GM18508 (cell line): ENCODE data around the gene TRAPPC3.

Experiments used
- ATAC-seq: cut with Tn5 transposase; IDR thresholded peaks from one replicate; pipeline ENCODE4 v1.9.1; 2021; ENCODE audit warnings: moderate number of reproducible peaks; ENCODE audit not compliant: insufficient read depth, unreplicated experiment

The TRAPPC3 gene

DNA sequence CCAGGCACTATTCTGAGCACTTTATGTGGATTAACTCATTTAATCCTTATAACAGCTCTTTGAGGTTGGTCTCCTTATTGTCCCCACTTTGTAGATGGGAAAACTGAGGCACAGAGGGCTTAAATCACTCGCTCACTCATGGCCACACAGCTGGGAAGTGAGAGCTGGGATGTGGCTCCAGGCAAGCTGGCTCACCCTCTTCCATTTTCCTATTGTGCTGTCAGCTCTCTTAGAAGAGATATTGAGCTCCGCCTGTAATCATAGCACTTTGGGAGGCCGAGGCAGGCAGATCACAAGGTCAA is 20.4 kb downstream of the TRAPPC3 start:
- ATAC-seq, result no peak

DNA sequence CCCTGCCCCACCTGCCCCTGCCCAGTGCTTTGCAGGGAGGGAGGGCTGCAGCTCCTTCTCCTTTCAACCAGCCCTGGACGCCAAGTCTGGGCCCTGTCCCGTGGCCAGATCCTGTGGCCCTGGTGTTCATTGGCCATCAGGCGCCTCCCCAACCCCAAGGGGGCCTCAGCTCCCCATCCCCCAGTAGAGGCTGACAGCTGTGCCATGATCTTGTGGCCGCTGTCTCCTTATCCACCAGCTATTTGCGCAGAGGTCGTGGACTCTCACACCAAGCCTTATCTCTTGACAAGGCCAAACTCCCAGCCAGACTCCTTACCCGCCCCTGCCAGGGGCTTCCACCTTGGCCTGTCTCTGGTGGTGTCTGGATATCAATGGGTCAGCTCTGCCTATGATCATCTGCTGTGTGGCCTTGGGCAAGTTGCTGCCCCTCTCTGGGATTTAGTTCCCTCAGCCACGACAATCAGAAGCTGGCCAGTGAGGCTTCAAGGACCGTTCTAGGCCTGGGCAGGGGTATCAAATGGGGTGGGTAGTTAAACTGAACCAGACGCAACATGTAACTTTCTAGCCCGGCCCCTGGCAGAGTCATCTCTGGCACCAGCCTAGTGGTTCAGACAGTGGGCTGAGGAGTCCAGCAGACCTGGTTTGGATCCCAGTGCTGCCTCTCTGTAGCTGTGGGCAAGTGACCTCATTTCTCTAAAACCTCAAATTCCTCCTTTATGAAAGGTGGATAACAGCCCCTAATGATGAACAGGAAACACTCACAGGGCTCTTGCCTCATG is 21.0 kb downstream of the TRAPPC3 start:
- ATAC-seq, result no peak

DNA sequence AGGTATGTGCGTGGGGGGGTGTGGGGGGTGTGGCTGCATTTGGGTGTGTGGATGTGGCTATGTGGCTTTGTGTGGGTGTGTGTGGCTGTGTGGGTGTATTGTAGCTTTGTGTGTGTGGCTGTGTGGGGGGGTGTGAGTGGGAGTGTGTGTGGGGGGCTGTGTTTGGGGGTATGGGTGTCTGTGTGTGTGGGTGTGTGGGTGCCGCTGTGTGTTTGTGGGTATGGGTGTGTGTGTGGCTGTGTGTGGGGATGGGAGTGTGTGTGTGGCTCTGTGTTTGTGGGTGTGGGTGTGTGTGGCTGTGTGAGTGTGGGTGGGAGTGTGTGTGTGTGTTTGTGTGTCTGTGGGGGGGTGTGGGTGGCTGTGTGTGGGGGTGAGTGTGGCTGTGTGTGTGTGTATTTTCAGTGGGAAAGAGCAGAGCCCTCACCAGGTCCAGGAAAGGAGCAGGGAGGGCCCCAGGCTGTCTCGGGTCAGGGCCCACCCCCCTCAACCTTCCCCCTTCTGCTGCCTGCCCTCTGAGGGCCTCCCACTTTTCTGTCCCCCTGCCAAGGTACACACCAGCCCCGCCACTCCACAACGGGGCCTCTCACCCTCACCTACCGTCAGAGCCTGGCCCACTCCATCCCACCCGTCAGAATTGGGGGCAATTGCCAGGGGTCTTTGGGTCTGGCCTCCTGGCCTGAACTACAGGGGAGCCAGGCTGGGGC is 22.3 kb downstream of the TRAPPC3 start:
- no peak for ATAC-seq

DNA sequence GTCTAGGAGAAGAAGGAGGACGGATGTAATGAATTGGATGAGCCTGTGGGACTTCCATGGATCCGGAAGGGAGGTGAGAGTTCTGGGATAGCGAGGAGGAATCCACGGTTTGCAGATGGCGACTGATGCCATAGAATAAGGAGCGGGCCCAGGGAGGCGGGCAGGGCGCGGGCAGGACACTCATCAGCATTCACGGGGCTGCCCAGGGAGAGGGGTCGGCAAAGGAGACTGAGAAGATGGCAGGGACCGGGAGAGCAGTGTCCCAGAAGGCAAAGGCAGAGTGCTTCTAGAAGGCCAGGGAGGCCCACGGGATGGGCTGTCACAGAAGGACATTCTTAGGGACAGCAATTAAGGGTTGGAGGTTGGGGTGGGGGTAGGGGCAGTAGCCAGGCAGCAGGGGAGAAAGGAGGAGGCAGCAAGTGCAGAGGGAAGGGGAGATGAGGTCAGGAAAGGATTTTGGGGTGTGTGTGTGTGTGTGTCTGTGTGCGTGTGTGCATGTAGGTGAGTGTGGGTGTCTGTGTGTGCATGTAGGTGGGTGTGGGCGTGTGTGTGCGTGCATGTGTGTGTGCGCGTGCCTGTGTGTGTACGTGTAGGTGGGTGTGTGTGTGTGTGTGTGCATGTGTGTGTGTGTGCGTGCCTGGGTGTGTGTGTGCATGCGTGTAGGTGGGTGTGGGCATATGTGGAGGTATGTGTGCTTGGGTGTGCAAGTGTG is 23.1 kb downstream of the TRAPPC3 start:
- ATAC-seq, result no peak

DNA sequence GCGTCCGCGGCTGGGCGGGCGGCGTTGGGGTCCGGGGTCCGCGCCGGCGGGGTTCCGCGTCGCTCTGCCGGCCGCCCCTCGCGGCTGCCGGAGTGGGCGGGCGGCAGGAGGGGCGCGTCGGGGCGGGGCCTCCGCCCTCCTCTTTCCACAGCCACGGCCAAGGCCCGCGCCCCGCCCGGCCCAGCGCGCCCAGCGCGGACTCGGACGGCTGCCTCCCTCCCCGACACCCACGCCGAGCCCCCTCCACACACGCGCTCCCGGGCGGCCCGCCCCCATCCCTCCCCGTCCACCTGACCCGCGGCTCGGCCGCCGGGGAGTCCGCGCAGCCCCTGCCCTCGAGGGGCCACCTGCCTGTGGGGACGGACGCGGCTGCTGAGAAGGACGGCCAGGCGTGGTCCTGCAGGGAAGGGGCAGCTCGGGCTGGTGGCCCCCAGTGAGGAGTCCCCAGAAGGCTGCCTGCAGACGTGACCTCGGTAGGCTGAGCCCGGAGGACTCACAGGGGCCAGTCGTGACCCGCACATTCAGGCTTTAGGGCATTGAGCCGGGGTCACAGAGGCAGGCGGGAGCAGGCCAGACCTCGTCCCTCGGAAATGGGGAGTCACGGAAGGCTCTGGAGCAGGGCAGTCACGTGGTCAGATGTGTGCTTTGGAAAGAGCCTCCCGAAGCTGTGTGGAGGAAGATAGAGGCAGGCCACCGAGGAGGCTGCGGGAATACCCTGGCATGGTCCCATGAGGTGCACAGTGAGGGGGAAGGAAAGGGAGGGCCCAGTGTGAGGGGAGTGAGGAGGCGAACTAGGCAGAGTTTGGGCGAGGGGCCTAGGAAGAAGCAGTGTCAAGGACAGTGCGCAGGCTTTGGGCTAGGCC is 23.9 kb downstream of the TRAPPC3 start, which contains the start of gene COL8A2:
TSS of gene COL8A2 (minus strand) at position 94 of the 863 bp plus-strand sequence. CDS start 24,980 bp downstream, outside the sequence.
- ATAC-seq, result no peak

DNA sequence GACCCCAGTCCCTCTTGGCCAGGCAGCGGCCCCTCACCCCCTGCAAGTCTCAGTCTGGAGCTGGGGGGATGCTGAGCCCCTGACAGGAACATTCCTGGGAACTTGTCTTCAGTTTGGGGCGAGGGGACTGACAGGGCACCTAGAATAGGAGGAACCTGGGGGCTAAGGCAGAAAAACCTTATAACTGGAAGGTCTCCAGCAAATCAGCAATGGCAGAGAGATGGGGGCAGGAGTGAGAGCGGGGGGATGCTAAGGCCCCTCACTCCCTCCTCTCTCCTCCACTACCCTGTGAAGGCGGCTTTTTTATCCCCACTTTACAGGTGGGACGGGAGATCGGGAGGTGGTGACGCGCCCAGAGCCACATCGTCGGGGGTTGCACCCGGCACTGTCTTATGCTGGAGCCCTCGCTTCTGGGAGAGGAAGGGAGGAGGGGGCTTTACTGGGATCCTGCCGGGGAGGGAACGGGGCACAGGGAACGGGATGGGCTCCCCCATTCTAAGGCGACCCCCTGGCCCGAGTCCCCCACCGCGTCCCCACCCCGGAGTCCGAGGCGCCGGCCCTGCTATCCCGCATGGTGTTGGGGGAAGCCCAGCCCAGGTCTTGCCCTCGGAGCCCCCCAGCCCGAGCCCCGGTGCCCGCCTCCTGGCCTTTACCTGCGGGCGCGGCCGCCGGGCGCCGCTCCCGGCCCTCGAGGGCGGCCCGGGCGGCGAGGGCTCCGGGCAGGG is 24.7 kb downstream of the TRAPPC3 start:
- ATAC-seq, result no peak

DNA sequence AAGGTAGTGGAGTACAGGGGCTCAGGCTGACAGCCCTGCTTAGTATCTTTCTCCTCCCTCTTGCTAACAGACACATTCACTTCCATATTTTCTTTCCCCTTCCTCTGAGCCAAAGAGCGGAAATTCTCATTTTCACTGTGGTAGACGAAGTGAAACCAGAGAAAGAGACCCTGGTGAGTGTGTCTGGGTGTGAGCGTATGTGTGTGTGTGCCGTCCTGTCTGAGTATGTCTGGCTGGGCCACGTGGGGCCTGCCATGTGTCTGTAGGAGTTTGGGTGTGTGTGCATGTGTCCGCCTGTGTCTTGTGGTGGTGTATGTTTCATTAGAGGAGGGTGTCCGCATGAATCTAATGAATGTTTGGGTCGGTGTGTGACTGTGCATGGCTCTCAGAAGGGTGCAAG is 25.9 kb downstream of the TRAPPC3 start:
- no peak for ATAC-seq

DNA sequence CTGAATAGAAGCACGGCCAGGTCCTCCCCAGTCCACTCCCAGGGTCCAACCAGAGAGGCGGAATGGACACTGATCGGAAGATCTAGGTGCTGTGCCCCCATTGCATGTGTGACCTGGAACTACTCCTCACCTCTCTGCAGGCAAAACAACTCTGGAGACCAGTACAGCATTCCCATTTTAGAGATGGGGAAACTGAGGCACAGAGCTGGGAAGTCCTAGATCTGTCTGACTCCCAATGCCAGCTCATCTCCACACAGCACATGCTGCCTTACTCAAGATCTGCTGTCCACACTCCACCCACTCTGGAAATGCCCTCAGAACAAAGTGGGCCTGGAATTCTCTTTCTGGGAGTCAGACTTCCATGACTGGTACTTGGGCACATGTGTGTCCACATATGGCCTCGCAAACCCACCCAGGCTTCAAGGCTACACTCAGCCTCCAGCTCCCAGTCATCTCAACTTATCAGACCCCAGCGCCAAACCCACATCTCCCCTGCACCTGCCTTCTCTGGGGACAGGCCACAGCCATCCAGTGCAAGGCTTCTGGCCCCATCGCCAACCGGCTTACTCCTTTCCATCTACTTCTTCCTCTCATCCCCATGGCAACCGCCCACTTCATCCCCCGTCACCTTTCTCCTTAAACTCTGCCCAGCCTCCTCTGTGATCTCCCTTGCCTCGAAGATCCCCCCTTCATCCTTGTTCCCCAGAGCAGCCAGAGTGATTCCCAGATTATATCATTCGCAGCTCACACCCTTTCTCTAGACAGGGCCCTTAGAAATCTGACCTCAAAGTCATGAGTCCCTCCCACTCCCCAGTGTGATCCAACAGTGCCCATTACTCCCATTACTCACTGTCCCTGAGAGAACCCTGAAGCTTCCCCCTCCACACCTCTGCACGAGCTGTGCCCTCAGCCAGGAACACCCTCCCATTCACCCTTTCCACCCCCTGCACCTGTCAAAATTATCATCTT is 26.9 kb downstream of the TRAPPC3 start:
- ATAC-seq, result no peak

DNA sequence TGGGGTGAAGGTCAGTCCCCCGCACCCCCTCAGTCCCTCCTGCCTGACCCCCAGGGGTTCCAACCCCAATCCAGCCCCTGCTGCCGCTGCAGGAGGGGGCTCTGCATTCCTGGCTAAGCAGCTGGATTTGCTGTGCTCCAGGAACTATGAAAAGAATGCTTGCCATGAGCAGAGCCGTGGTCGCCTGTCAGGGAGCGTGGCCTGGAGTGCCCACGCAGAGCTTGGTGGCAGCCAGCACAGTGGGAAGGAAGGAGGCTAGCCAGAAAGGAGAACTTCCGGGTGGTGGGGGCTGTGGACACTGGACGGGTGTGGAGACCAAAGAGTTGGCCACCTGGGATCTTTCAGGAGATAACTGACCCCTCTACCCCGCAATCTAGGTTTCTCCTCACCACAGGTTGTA is 29.8 kb downstream of the TRAPPC3 start:
- ATAC-seq, result no peak

DNA sequence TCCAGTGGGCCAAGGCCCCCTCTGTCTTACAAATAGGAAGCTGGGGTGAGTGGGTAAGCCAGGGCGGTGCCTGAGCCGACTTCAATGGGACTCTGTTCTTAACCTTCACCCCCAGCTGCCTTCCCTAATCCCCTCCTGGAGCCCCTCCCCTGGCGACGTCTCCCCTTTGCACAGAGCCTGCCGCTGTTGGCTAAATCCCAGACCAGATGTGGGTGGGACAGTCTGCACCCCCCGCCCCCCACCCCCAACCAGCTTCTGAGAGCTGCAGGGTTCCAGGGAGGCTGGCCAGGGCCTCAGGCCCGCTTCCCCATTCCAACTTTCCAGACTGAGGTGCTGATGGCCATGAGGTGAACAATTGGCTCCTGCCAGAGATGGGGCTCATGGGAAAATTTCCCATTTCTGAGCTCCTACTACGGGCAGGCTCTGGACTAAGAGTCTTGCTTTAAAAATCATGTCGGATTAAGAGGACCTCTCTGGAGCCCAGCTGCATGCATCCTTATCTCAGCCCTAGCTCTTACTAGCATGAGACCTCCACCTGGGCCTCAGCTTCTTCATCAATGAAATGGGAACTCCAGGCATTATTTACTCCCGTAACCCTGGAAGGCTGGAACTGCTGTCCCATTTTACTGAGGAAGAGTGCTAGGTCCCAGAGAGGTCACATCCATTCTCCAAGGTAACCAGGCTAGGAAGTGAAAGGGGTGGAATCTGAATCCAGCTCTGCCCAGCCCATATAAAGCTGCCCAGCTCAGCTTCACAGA is 30.7 kb downstream of the TRAPPC3 start:
- ATAC-seq, result no peak

DNA sequence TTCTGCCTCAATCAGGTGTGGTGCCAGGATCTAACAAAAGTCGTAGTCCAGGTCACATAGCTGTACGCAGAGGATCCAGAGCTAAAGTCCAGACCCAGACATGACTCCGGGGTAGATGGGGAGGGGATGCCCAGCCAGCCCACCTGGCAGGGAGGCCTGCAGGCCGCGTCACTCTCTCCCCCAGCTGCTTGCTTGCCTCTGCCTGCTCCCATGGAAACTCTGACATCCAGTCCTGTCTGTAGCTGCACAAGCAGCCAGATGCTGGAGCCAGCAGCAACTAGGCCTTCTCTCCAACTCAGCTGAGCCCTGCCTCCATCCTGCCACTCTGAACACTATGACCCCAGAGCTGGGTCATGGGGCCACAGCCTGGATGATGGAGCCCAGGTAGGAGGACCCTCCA is 32.4 kb downstream of the TRAPPC3 start:
- ATAC-seq, result no peak

DNA sequence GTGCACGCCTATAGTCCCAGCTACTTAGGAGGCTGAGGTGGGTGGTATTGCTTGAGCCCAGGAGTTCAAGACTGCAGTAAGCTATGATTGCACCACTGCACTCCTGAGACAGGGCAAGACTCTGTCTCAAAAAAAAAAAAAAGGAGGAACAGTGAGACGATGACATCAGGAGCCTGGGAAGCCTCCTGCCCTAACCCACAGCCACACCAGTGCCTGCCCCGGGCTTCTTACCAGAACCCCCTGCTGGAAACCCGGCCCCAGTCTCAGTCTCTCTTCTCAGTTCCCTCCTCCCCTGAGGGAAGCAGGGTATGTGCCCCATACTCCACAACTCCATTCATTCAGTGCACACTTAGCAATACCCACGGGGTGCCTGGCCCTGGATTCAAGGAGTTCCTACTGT is 33.4 kb downstream of the TRAPPC3 start:
- no peak for ATAC-seq

DNA sequence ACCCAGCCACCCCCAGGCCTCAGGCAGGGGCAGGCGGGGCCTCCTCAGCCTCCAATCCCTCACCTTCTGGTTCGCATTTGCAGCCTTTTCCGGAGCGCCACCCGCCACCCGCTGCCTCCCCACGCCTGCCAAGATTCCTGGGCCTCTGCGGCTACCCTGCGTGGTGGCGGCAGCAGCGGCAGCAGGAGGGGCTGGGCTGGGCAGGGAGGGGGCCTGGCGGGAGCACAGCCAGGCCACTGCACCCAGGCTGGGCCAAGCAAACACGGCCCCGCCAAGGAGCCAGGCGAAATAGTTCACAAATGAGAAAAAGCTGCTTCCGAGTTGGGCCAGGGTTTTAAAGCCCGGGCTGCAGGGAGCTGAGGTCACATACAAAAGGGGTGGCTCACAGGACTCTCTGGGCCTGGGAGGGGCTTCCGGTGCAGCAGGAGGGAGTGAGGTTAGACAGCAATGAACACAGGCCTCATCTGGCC is 34.1 kb downstream of the TRAPPC3 start:
- ATAC-seq, result no peak

DNA sequence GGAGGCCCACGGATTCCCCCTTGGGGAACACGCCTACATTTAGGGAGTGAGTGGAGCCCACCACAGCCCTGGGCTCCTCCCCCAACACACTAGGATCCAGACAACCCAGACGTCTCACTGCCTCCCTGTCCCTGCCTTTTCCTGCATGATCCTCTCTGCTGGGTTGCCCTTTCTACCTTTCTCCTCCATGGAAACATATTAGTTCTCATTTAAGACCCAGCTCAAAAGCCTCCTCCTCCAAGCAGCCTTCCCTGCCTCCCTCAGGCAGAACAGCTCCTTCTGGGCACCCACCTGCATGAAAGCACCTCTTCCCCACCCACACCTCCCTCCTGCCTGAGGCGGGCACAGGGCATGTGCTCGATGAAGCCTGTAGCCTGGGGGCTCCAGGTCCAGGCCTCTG is 34.9 kb downstream of the TRAPPC3 start:
- ATAC-seq, result no peak

DNA sequence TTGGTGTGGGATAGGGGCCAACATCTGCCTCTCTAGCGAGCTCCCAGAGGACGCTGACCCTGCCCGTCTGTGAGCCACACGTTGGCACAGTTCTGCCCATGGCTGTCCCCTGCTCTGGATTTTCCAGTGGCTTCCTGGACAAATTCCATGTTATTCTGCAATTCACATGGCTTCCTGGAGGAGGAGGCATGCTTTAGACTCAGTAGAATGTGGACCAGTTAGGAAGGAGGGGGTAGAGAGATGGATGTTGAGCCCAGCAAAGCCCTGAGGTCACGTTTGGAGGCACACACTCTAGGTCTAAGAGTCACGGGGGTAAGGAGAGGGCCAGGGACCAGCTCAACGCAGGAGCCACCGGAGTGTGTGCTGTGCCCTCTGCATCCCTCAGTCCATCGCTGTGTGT is 36.5 kb downstream of the TRAPPC3 start:
- no peak for ATAC-seq

DNA sequence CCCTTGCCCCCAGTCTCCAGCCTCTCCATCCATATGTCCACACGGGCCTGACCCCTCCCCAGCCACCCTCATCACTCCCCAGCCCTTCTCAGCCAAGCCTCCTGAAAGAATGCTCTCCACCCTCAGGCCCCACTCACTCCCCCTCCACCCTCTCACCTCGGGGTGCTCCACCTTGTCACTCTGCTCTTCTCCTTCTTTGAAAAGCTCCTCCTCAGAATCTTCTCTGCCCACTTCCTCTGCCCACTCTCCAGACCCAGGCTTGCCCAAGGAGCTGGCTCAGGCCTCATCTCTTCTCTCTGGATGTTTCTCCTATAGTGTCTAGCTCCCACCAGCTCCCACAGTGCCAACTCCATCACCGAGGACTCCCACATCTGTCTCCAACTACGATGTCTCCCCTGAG is 38.1 kb downstream of the TRAPPC3 start:
- no peak for ATAC-seq

DNA sequence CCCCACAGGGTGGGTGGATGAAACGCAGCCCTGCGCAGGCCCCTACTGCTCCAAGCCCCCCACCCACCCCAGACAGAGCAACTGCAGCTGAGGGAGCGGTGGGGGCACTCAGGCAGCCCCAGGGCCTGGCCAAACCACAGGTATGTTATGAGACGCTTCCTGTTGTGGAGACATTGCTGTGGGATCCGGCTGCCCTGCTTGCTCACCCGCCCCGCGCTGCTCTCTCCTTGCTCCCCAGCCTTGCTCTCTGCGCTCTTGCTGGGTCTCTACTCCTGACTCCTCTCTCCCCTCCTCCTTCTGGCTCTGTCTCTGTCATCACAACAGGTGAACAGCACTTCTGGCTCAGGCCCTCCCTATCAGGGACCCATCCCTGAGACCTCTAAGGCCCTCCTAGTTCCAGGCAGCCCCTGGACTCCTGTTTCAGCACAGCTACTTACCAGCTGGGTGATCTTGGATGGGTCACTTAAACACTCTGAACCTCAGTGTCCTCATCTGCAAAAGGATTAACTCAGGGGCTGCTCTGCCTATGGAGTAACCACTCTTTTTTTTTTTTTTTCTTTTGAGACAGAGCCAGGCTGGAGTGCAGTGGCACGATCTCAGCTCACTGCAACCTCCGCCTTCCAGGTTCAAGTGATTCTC is 40.1 kb downstream of the TRAPPC3 start:
- no peak for ATAC-seq
